Muscle of leg (tissue), 11 donors: ENCODE data around the gene SMTNL1. TPM values are rescaled to one million over a fixed set of nuclear protein-coding genes. Genes with fewer than 3 reads are reported as not detected.
"Not testable (repeated sequence)": the region's sequence is repeated elsewhere in the genome, so short reads cannot be mapped to it uniquely, and the experiment has no call there.

ENCODE experiments used
- DNase-seq: peaks from one replicate; pipeline ENCODE4 v3.0.0; 2013
- H3K27ac ChIP-seq: one replicate; pipeline ENCODE4 v1.5.1; 2013; ENCODE audit warnings: mild to moderate bottlenecking, low read length, control low read depth
- H3K27me3 ChIP-seq: one replicate; pipeline ENCODE4 v1.6.1; 2013; ENCODE audit warnings: low read length; ENCODE audit not compliant: control insufficient read depth, insufficient read depth
- H3K36me3 ChIP-seq: one replicate; pipeline ENCODE4 v1.6.1; 2013; ENCODE audit warnings: low read length; ENCODE audit not compliant: control insufficient read depth, insufficient read depth
- H3K4me1 ChIP-seq: one replicate; pipeline ENCODE4 v1.6.1; 2013; ENCODE audit warnings: low read length; ENCODE audit not compliant: control insufficient read depth, insufficient read depth
- H3K4me3 ChIP-seq: one replicate; pipeline ENCODE4 v1.5.1; 2013; ENCODE audit warnings: low read length, control low read depth
- H3K9me3 ChIP-seq: replicated peaks from 2 replicates; pipeline ENCODE4 v1.6.1; 2013; ENCODE audit warnings: low read depth, low read length; ENCODE audit not compliant: control insufficient read depth
- WGBS: methylation state at CpG from one replicate; pipeline ENCODE4 v1.1.5; 2013; ENCODE audit warnings: missing lambda C conversion rate; ENCODE audit not compliant: insufficient coverage; 5-methylcytosine and 5-hydroxymethylcytosine counted together
- polyA plus RNA-seq, 8 donors: library from polyadenylated mRNA; unstranded; fragments of 120-200 nt; gene quantifications; one replicate each; pipeline versions ENCODE4 v1.2.1 to v1.2.3, GENCODE V29; 2013; ENCODE audit warnings: inconsistent platforms in 1 of 8, low replicate concordance in 1 of 8; ENCODE audit not compliant: insufficient read length in 8 of 8, insufficient read depth in 1 of 8
- total RNA-seq: library from RNA; stranded (reverse); fragments of 120-200 nt; gene quantifications from one replicate; pipeline ENCODE4 v1.2.4, GENCODE V29; 2013

The SMTNL1 gene
- total and polyA plus RNA-seq, 9 donors = 93.2 to 258 (median 188) TPM

- Histone ChIP-seq H3K4me1 (peaks cover under 1% of the 10 kb centered on the region), H3K9me3 (no peaks in the 10 kb centered on the region), H3K4me3 (no peak overlapping the region), H3K27me3 (no peaks in the 10 kb centered on the region), H3K36me3 (no peaks in the 10 kb centered on the region), H3K27ac (no peak overlapping the region)
- no CpG with 5 or more reads among the region's 2 CpGs for WGBS
- no peak for DNase-seq
These were observed 16.3 kb upstream of the SMTNL1 start for GRCh38 chr11:57521116-57521515.

GRCh38 chr11:57523419-57523818 lies 14.0 kb upstream of the SMTNL1 start:
- H3K27ac ChIP-seq = no peak overlapping the region
- no peak overlapping the region for H3K4me3 ChIP-seq
- no peaks in the 10 kb centered on the region for H3K27me3 ChIP-seq
- H3K36me3 ChIP-seq = peaks cover under 1% of the 10 kb centered on the region
- no peaks in the 10 kb centered on the region for H3K9me3 ChIP-seq
- 100% methylated on average over 2 of the region's 4 CpGs for WGBS
- no peaks in the 10 kb centered on the region for H3K4me1 ChIP-seq
- DNase-seq = no peak

- no CpG with 5 or more reads among the region's 7 CpGs for WGBS
- no peak overlapping the region for H3K4me3 ChIP-seq
- peaks cover 7% of the 10 kb centered on the region for H3K36me3 ChIP-seq
- peak; percentile 72 for DNase-seq
- H3K9me3 ChIP-seq = no peaks in the 10 kb centered on the region
- H3K27ac ChIP-seq = no peak overlapping the region
- H3K27me3 ChIP-seq = no peaks in the 10 kb centered on the region
- H3K4me1 ChIP-seq = peaks cover 11% of the 10 kb centered on the region
These were observed 10.3 kb upstream of the SMTNL1 start for GRCh38 chr11:57527056-57527631.

- Histone ChIP-seq H3K4me3 (no peak overlapping the region), H3K36me3 (peaks cover 7% of the 10 kb centered on the region), H3K27ac (no peak overlapping the region), H3K4me1 (peaks cover 11% of the 10 kb centered on the region), H3K27me3 (no peaks in the 10 kb centered on the region), H3K9me3 (no peaks in the 10 kb centered on the region)
- no peak for DNase-seq
These were observed 8.4 kb upstream of the SMTNL1 start for GRCh38 chr11:57529012-57529411.

- no peak for DNase-seq
- Histone ChIP-seq H3K9me3 (no peaks in the 10 kb centered on the region), H3K27ac (peak overlapping the region; percentile 64), H3K4me1 (peaks cover 11% of the 10 kb centered on the region), H3K36me3 (peaks cover 7% of the 10 kb centered on the region), H3K4me3 (peak overlapping the region; percentile 80), H3K27me3 (no peaks in the 10 kb centered on the region)
- 0% methylated on average over 13 of the region's 17 CpGs for WGBS
These were observed 7.2 kb upstream of the SMTNL1 start for GRCh38 chr11:57530215-57530595.

GRCh38 chr11:57530596-57531507 lies 6.5 kb upstream of the SMTNL1 start, which contains the start of gene TIMM10:
TIMM10 (minus strand) TSS chr11:57530754; CDS start chr11:57530189, 565 bp downstream.
- Histone ChIP-seq H3K27ac (peak within 1 kb of the TSS; percentile 83), H3K27me3 (no peaks in the 10 kb centered on the region), H3K4me3 (peak within 1 kb of the TSS; percentile 80), H3K9me3 (no peaks in the 10 kb centered on the region), H3K36me3 (peaks cover 7% of the 10 kb centered on the region), H3K4me1 (peaks cover 11% of the 10 kb centered on the region)
- DNase-seq = peak; percentile 98
- under 1% methylated on average over 43 of the region's 49 CpGs for WGBS

GRCh38 chr11:57534449-57534848 lies 2.9 kb upstream of the SMTNL1 start:
- H3K9me3 ChIP-seq, H3K36me3 ChIP-seq, DNase-seq, H3K4me3 ChIP-seq, H3K27ac ChIP-seq, H3K27me3 ChIP-seq: not testable (repeated sequence)
- peaks cover 19% of the 10 kb centered on the region for H3K4me1 ChIP-seq
- WGBS = 90% methylated on average over 2 of the region's 7 CpGs

GRCh38 chr11:57539342-57539741 lies 1.9 kb downstream of the SMTNL1 start:
- Histone ChIP-seq H3K36me3 (peaks cover 12% of the 10 kb centered on the region), H3K9me3 (no peaks in the 10 kb centered on the region), H3K4me3 (peak overlapping the region; percentile 1), H3K27ac (peak overlapping the region; percentile 90), H3K27me3 (no peaks in the 10 kb centered on the region), H3K4me1 (peaks cover 28% of the 10 kb centered on the region)
- no peak for DNase-seq
- no CpG with 5 or more reads among the region's 1 CpG for WGBS

GRCh38 chr11:57541169-57541568 lies 3.8 kb downstream of the SMTNL1 start:
- no peaks in the 10 kb centered on the region for H3K9me3 ChIP-seq
- peaks cover 18% of the 10 kb centered on the region for H3K36me3 ChIP-seq
- peak; percentile 73 for DNase-seq
- peak overlapping the region; percentile 87 for H3K27ac ChIP-seq
- H3K4me3 ChIP-seq = no peak overlapping the region
- WGBS = 50% methylated on average over 3 of the region's 5 CpGs
- H3K4me1 ChIP-seq = peaks cover 28% of the 10 kb centered on the region
- no peaks in the 10 kb centered on the region for H3K27me3 ChIP-seq

- no peaks in the 10 kb centered on the region for H3K9me3 ChIP-seq
- H3K27ac ChIP-seq = no peak overlapping the region
These were observed 5.2 kb downstream of the SMTNL1 start for GRCh38 chr11:57542582-57542981.

More at GRCh38 chr11:57542582-57542981, 5.2 kb downstream of the SMTNL1 start:
- WGBS = 15% methylated on average over 4 of the region's 4 CpGs
- Histone ChIP-seq H3K27me3 (no peaks in the 10 kb centered on the region), H3K36me3 (peaks cover 30% of the 10 kb centered on the region), H3K4me1 (peaks cover 28% of the 10 kb centered on the region), H3K4me3 (no peak overlapping the region)
- DNase-seq = no peak
